HCT116 (cell line): ENCODE measurements around the gene PRDM2. TPM values are rescaled to one million over a fixed set of nuclear protein-coding genes. Genes with fewer than 3 reads are reported as not detected.

ENCODE experiments used
- ATAC-seq: fragments of 200-7000 bp; cut with Tn5 transposase; 2 replicates; pipeline ENCODE4 v1.9.1; 2020; ENCODE audit warnings: mild to moderate bottlenecking, moderate library complexity
- BruUV-seq: library from RNA; stranded (reverse); fragments of 400-500 nt; replicated peaks from 2 replicates; lab custom pipeline; 2021; lab: Mats Ljungman, UMichigan
- CTCF ChIA-PET: fragments of 300-600 bp; sonication (Branson Sonifier 250); formaldehyde crosslinking; loops from one replicate; lab custom pipeline; 2021; ENCODE audit warnings: antibody characterized with exemption; lab: Charles Lee
- POLR2A ChIA-PET: fragments of 300-600, 350-600 bp; sonication (Branson Sonifier 250); formaldehyde crosslinking; loops from one replicate; lab custom pipeline; 2021; ENCODE audit warnings: antibody characterized with exemption; lab: Charles Lee
- RAD21 ChIA-PET, 2 experiments: fragments of 300-600 bp; sonication (Branson Sonifier 250); formaldehyde crosslinking; loops; one replicate each; lab custom pipeline; 2023; ENCODE audit warnings: low total read pairs in 2 of 2; ENCODE audit not compliant: uncharacterized antibody in 2 of 2, unreplicated experiment in 2 of 2, low non-redundant PET in 1 of 2; lab: Charles Lee
- DNase-seq: peaks from one replicate; pipeline ENCODE4 v3.0.0-alpha.2; 2010; ENCODE audit warnings: low read depth, low spot score
- H2AFZ ChIP-seq: fragments of 200-600 bp; shearing (Covaris generic), sonication (generic); 2 replicates; pipeline ENCODE4 v1.6.1; 2017; ENCODE audit warnings: low read depth, mixed run types, mixed read lengths, antibody characterized with exemption, low read length; ENCODE audit not compliant: poor library complexity, severe bottlenecking
- H3K27ac ChIP-seq: 2 replicates; pipeline ENCODE4 v1.5.1; 2012; ENCODE audit warnings: low read depth, low read length
- H3K27me3 ChIP-seq: fragments of 200-600 bp; sonication (generic); 2 replicates; pipeline ENCODE4 v1.6.1; 2016; ENCODE audit warnings: mixed run types, low read length, mixed read lengths; ENCODE audit not compliant: insufficient read depth
- H3K36me3 ChIP-seq, 2 experiments: fragments of 200-500 bp in 1 of 2; fragments of 200-600 bp in 1 of 2; sonication (Bioruptor generic) in 1 of 2; sonication (generic) in 1 of 2; 2 replicates each; pipeline versions ENCODE4 v1.5.1 to v1.6.1; 2014 to 2016; ENCODE audit warnings: low read length in 2 of 2, inconsistent platforms in 1 of 2, mixed read lengths in 1 of 2, mixed run types in 1 of 2; ENCODE audit not compliant: insufficient read depth in 2 of 2, control insufficient read depth in 1 of 2
- H3K4me1 ChIP-seq, 2 experiments: fragments of 200-600 bp in 1 of 2; sonication (generic) in 1 of 2; 2 replicates each; pipeline versions ENCODE4 v1.5.1 to v1.6.1; 2012 to 2017; ENCODE audit warnings: low read length in 2 of 2, inconsistent platforms in 1 of 2, mild to moderate bottlenecking in 1 of 2, mixed read lengths in 1 of 2, mixed run types in 1 of 2, moderate library complexity in 1 of 2; ENCODE audit not compliant: insufficient read depth in 2 of 2, control insufficient read depth in 1 of 2
- H3K4me2 ChIP-seq: fragments of 200-600 bp; sonication (generic); 2 replicates; pipeline ENCODE4 v1.6.1; 2017; ENCODE audit warnings: mixed run types, low read length, mixed read lengths
- H3K4me3 ChIP-seq, 2 experiments: fragments of 200-600 bp in 1 of 2; sonication (generic) in 1 of 2; replicated peaks in 1 of 2; 2 replicates each; pipeline ENCODE4 v1.5.1; 2011 to 2016; ENCODE audit warnings: low read length in 2 of 2, control low read depth in 1 of 2, low read depth in 1 of 2, mild to moderate bottlenecking in 1 of 2, mixed read lengths in 1 of 2, mixed run types in 1 of 2
- H3K79me2 ChIP-seq: fragments of 200-600 bp; sonication (generic); 2 replicates; pipeline ENCODE4 v1.6.1; 2017; ENCODE audit warnings: mild to moderate bottlenecking, mixed run types, low read length, moderate library complexity, mixed read lengths; ENCODE audit not compliant: insufficient read depth
- H3K9ac ChIP-seq: fragments of 200-600 bp; sonication (generic); 2 replicates; pipeline ENCODE4 v1.6.1; 2016; ENCODE audit warnings: low read length, mixed read lengths
- H3K9me2 ChIP-seq: fragments of 200-600 bp; sonication (generic), shearing (Covaris generic); 2 replicates; pipeline ENCODE4 v1.6.1; 2017; ENCODE audit warnings: mixed run types, mild to moderate bottlenecking, moderate library complexity; ENCODE audit not compliant: insufficient read depth
- H3K9me3 ChIP-seq, 2 experiments: fragments of 200-500 bp in 1 of 2; fragments of 200-600 bp in 1 of 2; sonication (Bioruptor generic) in 1 of 2; sonication (generic) in 1 of 2; 2 replicates each; pipeline ENCODE4 v1.6.1; 2014 to 2017; ENCODE audit warnings: low read length in 2 of 2, mixed read lengths in 2 of 2, inconsistent platforms in 1 of 2, low read depth in 1 of 2, mild to moderate bottlenecking in 1 of 2, mixed run types in 1 of 2, moderate library complexity in 1 of 2; ENCODE audit not compliant: control insufficient read depth in 1 of 2, insufficient read depth in 1 of 2
- H4K20me1 ChIP-seq: fragments of 200-600 bp; sonication (generic), shearing (Covaris generic); 2 replicates; pipeline ENCODE4 v1.6.1; 2017; ENCODE audit warnings: mixed run types, mild to moderate bottlenecking, moderate library complexity; ENCODE audit not compliant: insufficient read depth
- EGR1 ChIP-seq: IDR thresholded peaks from 2 replicates; pipeline ENCODE4 v1.6.1; 2012; ENCODE audit warnings: low read depth
- SP1 ChIP-seq: IDR thresholded peaks from 2 replicates; pipeline ENCODE4 v1.6.1; 2012; ENCODE audit warnings: low read depth
- ZBTB33 ChIP-seq: IDR thresholded peaks from 2 replicates; pipeline ENCODE4 v1.6.1; 2011; ENCODE audit warnings: mild to moderate bottlenecking, low read length, moderate library complexity; ENCODE audit not compliant: insufficient replicate concordance; ENCODE audit errors: extremely low read depth
- ZNF274 ChIP-seq: fragments of 200-500 bp; sonication (Bioruptor generic); IDR thresholded peaks from 2 replicates; pipeline ENCODE4 v1.6.1; 2014; ENCODE audit warnings: mild to moderate bottlenecking, low read depth, low read length, inconsistent platforms
- intact Hi-C: fragments of 100-400 bp; cut with micrococcal nuclease; formaldehyde crosslinking; loops from 2 replicates; pipeline ENCODE4 v1.10.0; 2022
- total RNA-seq: library from RNA; stranded (reverse); gene quantifications from one replicate; pipeline ENCODE4 v1.2.1, GENCODE V29; 2021; ENCODE audit not compliant: unreplicated experiment
- TF ChIP-seq, protein P1 (sequence below): IDR thresholded peaks from 2 replicates; pipeline ENCODE4 v1.6.1; 2012

PRDM2 gene
- total RNA-seq, 1 experiment from 2014 or later = 17.3 TPM

DNA sequence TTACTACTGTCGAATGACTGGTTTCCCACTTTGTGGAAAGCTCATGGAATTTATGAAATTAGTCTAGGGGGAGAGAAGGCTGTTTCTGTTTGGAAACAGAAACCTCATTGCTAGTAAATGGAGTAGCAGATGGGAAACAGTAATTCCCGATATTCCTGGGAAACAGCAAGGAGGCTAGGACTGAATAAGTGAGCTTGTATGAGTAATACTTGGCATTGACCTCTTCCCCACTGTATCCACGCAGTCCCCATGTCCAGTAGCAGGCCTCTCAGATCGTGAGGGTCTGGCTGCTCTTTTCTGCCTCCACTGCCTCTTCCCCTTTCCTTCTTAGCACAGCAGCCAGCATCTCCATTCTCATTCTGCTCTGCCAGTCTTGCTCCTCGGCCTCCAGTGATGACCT lies 75.5 kb downstream of the PRDM2 start:
- Histone ChIP-seq H3K9ac (no peak overlapping the region), H3K4me3 (no peak overlapping the region), H3K27me3 (no peaks in the 10 kb centered on the region), H4K20me1 (0 out of 2 replicates have a peak, but pooled peaks cover 4% of the 10 kb centered on the region), H3K9me3 (no peaks in the 10 kb centered on the region), H3K79me2 (peaks cover 49% of the 10 kb centered on the region), H3K4me2 (no peak overlapping the region), H3K27ac (no peak overlapping the region), H3K4me1 (no peaks in the 10 kb centered on the region), H3K9me2 (no peaks in the 10 kb centered on the region), H2AFZ (no peak overlapping the region), H3K36me3 (peaks cover 16 to 18% of the 10 kb centered on the region in 2 experiments; a peak in 2 of 4 replicates)
- TF ChIP-seq ZBTB33 = no peak
- no peak for TF ChIP-seq EGR1
- TF ChIP-seq, protein P1, sequence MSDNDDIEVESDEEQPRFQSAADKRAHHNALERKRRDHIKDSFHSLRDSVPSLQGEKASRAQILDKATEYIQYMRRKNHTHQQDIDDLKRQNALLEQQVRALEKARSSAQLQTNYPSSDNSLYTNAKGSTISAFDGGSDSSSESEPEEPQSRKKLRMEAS = no peak
- RAD21 ChIA-PET = no interaction called here
- ATAC-seq = no peak
- intact Hi-C loops = no loop called here
- no peak for DNase-seq
- no TSS peak for BruUV-seq
- POLR2A ChIA-PET = no interaction called here
- CTCF ChIA-PET = no interaction called here

GRCh38 chr1:13775916-13776315 lies 75.9 kb downstream of the PRDM2 start:
- POLR2A ChIA-PET = no interaction called here
- H3K4me2 ChIP-seq = no peak overlapping the region
- TF ChIP-seq ZBTB33 (no peak), SP1 (no peak), ZNF274 (no peak)
- H3K79me2 ChIP-seq = peaks cover 45% of the 10 kb centered on the region
- no peak overlapping the region for H3K27ac ChIP-seq
- no peaks in the 10 kb centered on the region for H3K4me1 ChIP-seq
- H3K27me3 ChIP-seq = no peaks in the 10 kb centered on the region
- DNase-seq (no peak), ATAC-seq (no peak)
- H3K4me3 ChIP-seq = no peak overlapping the region
- CTCF ChIA-PET = no interaction called here
- H3K36me3 ChIP-seq = peaks cover 16 to 18% of the 10 kb centered on the region in 2 experiments; a peak in 2 of 4 replicates
- no TSS peak for BruUV-seq
- H4K20me1 ChIP-seq = 0 out of 2 replicates have a peak, but pooled peaks cover 4% of the 10 kb centered on the region
- H3K9ac ChIP-seq = no peak overlapping the region
- RAD21 ChIA-PET = no interaction called here
- no peak overlapping the region for H2AFZ ChIP-seq
- no peaks in the 10 kb centered on the region for H3K9me2 ChIP-seq
- intact Hi-C loops = no loop called here
- no peaks in the 10 kb centered on the region for H3K9me3 ChIP-seq
